Suprapubic skin (tissue), 4 donors: ENCODE results near the gene CFAP99.
"Not testable (repeated sequence)": the region's sequence is repeated elsewhere in the genome, so short reads cannot be mapped to it uniquely, and the experiment has no call there.

Source experiments
- POLR2A ChIP-seq, 2 donors: fragments of 450-650 bp; IDR thresholded peaks; one replicate each; pipeline ENCODE4 v1.6.1; 2017; ENCODE audit warnings: antibody characterized with exemption in 2 of 2, mild to moderate bottlenecking in 2 of 2, moderate library complexity in 2 of 2
- POLR2AphosphoS5 ChIP-seq, 3 donors: sonication (generic); formaldehyde crosslinking; IDR thresholded peaks; one replicate each; pipeline ENCODE4 v1.6.1; 2017; ENCODE audit warnings: antibody characterized with exemption in 3 of 3
- TF ChIP-seq, protein P1 (sequence below), 2 donors: fragments of 200-600 bp in 1 of 2; fragments of 450-650 bp in 1 of 2; sonication (generic) in 1 of 2; IDR thresholded peaks; one replicate each; pipeline ENCODE4 v1.5.1; 2016 to 2019; ENCODE audit warnings: antibody characterized with exemption in 2 of 2, mild to moderate bottlenecking in 1 of 2, moderate library complexity in 1 of 2

GRCh38 chr4:2429945-2430757, 11.4 kb downstream of the CFAP99 start:
- TF ChIP-seq, protein P1, sequence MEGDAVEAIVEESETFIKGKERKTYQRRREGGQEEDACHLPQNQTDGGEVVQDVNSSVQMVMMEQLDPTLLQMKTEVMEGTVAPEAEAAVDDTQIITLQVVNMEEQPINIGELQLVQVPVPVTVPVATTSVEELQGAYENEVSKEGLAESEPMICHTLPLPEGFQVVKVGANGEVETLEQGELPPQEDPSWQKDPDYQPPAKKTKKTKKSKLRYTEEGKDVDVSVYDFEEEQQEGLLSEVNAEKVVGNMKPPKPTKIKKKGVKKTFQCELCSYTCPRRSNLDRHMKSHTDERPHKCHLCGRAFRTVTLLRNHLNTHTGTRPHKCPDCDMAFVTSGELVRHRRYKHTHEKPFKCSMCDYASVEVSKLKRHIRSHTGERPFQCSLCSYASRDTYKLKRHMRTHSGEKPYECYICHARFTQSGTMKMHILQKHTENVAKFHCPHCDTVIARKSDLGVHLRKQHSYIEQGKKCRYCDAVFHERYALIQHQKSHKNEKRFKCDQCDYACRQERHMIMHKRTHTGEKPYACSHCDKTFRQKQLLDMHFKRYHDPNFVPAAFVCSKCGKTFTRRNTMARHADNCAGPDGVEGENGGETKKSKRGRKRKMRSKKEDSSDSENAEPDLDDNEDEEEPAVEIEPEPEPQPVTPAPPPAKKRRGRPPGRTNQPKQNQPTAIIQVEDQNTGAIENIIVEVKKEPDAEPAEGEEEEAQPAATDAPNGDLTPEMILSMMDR (IDR thresholded peaks at IDR 0.05): not testable (repeated sequence)
- TF ChIP-seq POLR2A, POLR2AphosphoS5 (IDR thresholded peaks at IDR 0.05): not testable (repeated sequence)
